AG09309 (cell line): ENCODE measurements around the gene BAHCC1.

Experiments
- DNase-seq: peaks from one replicate; pipeline ENCODE4 v3.0.0-alpha.2; 2010; ENCODE audit warnings: low read depth
- H3K4me3 ChIP-seq: 2 replicates; pipeline ENCODE4 v1.5.1; 2011; ENCODE audit warnings: mild to moderate bottlenecking, low read depth, low read length, moderate library complexity; ENCODE audit not compliant: control insufficient read depth
- CTCF ChIP-seq: IDR thresholded peaks from 2 replicates; pipeline ENCODE4 v1.5.1; 2011; ENCODE audit warnings: mild to moderate bottlenecking, low read depth, low read length, inconsistent platforms; ENCODE audit not compliant: insufficient read depth, control insufficient read depth; ENCODE audit errors: missing control alignments

BAHCC1 gene

GRCh38 chr17:81379523-81379942, 15.7 kb upstream of the BAHCC1 start:
- no peak overlapping the region for H3K4me3 ChIP-seq
- no peak for TF ChIP-seq CTCF
- DNase-seq: no peak

GRCh38 chr17:81380131-81380530, 15.1 kb upstream of the BAHCC1 start:
- H3K4me3 ChIP-seq: no peak overlapping the region
- no peak for DNase-seq
- no peak for TF ChIP-seq CTCF

- no peak overlapping the region for H3K4me3 ChIP-seq
- no peak for TF ChIP-seq CTCF
- no peak for DNase-seq
These were observed 14.4 kb upstream of the BAHCC1 start for GRCh38 chr17:81380666-81381518.

- H3K4me3 ChIP-seq: no peak overlapping the region
- TF ChIP-seq CTCF: no peak
- DNase-seq: no peak
These were observed 13.4 kb upstream of the BAHCC1 start for GRCh38 chr17:81381632-81382577.

- no peak overlapping the region for H3K4me3 ChIP-seq
- no peak for DNase-seq
- no peak for TF ChIP-seq CTCF
These were observed 12.4 kb upstream of the BAHCC1 start for GRCh38 chr17:81382851-81383250.

- no peak for TF ChIP-seq CTCF
- no peak overlapping the region for H3K4me3 ChIP-seq
- DNase-seq: no peak
These were observed 11.5 kb upstream of the BAHCC1 start for GRCh38 chr17:81383504-81384421.
